Esophagus muscularis mucosa (tissue), 3 donors: ENCODE measurements around the gene PSMD7.
A peak's percentile ranks its signal among the peaks of the same experiment; 100 is the strongest.

Source experiments
- CTCF ChIP-seq, 3 experiments: fragments of 200-600 bp in 2 of 3; fragments of 450-650 bp in 1 of 3; sonication (generic) in 2 of 3; IDR thresholded peaks; one replicate each; pipeline ENCODE4 v1.5.1; 2017 to 2019; ENCODE audit warnings: antibody characterized with exemption in 3 of 3, mild to moderate bottlenecking in 2 of 3, moderate library complexity in 1 of 3
- POLR2A ChIP-seq: fragments of 450-650 bp; IDR thresholded peaks from one replicate; pipeline ENCODE4 v1.6.1; 2017; ENCODE audit warnings: antibody characterized with exemption, moderate library complexity, mild to moderate bottlenecking, low read depth

GRCh38 chr16:74309789-74310781 lies 13.5 kb downstream of the PSMD7 start:
- TF ChIP-seq CTCF (IDR thresholded peaks at IDR 0.05) (peak; percentile 55 to 70 (median 59)), POLR2A (no peak)
